Fibroblast of skin of back (primary cell): Measurements from ENCODE around the gene IL1R2. TPM values are rescaled to one million over a fixed set of nuclear protein-coding genes. Genes with fewer than 3 reads are reported as not detected.

Experiments used
- DNase-seq: peaks from one replicate; pipeline ENCODE4 v3.0.0-alpha.2; 2013
- polyA plus RNA-seq, 2 experiments: library from polyadenylated mRNA; unstranded; fragments of 120-200 nt; gene quantifications; one replicate each; pipeline ENCODE4 v1.2.1, GENCODE V29; 2013; ENCODE audit not compliant: insufficient read length in 2 of 2

The IL1R2 gene
- polyA plus RNA-seq (2013, experiment 1 of 2; ENCODE audit: insufficient read length), result not detected
- not detected for polyA plus RNA-seq (2013, experiment 2 of 2; ENCODE audit: insufficient read length)

GRCh38 chr2:101991721-101992145, at the start of gene IL1R2:
IL1R2 (plus strand) TSS chr2:101991960; CDS start chr2:102008576, 16,616 bp downstream.
- DNase-seq, result no peak

DNA sequence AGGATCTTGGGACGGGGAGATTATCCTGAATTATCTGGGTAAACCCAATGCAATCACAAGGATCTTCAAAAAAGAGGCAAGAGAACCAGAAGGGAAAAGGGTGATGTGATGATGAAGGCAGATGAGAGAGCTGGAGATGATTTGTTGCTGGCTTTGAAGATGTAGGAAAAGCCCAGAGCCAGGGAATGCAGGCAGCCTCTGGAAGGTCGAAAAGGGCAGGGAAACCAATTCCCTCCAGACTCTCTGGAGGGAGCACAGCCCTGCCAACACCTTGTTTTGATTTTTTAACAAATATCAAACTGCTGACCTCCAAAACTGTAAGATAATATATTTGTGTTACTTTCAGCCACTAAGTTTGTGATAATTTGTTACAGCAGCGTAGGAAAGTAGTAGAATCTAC, 48.9 kb upstream of the IL1R2 start:
- no peak for DNase-seq

DNA sequence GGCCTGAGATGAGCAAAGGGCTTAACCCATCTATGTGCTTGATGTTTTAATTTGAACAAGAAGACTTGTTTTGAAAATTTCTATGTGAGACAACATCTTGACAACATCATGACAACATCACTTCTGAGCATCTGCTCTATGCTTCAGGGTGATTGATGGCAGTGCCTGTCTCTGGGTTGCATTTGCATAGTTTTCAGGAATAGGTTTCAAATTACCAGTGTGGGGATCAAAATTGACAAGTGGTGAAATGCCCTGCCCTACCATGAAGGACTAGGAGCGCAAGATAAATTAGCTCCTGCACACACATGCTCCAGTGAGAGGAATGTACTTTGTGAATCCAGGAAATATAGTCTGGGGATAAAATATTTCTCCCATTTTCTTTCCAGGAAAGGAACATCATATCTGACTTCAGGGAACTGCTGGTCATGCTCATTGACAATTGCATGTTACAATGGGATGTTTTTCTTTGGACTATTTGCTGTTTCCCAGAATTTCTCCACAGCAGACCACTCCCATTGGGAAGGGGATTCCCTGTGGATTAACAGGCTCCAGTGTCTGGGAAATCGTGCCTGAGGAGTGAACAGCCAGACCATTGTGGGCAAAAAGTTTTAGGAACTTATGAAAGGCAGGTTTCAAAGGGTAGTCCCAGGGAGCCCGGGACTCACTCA, 45.3 kb upstream of the IL1R2 start:
- DNase-seq, result no peak

DNA sequence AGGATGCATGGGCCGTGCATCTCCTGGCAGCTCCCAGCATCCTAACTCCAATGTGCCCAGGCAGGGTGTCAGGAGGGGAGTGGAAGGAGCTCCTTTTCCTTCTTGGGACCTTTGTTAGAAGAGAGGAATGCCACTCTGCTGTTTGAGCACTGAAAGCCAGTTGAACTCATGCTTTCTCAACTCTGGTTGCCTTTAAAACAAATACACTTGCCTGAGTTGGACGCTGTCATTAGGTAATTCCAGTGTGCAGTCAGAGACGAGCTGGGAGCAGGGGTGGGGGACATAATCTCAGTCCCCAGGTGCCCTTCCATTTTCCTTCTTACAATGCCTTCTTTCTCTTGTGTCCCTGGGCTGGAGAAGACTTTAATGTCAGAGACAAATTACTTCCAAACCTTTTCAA, 44.4 kb upstream of the IL1R2 start:
- DNase-seq, result no peak

DNA sequence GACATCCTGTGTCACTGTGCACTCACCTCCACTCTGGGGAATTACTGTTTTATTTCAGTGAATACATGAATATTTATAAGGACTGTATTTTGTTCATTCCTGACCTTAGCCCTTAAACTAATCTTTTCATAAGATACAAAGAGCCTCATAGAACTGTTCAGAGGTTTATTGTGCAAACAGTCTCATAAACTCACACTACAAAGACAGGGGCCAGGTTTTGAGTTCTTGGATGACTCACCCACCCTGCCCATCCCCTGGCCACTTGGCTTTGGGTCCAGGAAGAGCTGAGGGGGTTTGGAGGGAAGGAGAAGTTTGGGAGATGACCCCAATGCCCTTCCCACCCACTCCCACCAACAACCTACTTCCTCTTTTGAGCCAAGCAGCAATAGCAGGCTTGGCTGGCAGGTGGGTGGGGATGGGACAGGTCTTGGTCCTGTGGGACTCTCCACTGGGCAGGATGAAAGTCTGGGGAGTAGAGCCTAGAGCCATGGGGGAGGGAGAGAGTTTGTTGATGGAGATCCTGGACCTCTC, 43.1 kb upstream of the IL1R2 start:
- DNase-seq, result no peak

DNA sequence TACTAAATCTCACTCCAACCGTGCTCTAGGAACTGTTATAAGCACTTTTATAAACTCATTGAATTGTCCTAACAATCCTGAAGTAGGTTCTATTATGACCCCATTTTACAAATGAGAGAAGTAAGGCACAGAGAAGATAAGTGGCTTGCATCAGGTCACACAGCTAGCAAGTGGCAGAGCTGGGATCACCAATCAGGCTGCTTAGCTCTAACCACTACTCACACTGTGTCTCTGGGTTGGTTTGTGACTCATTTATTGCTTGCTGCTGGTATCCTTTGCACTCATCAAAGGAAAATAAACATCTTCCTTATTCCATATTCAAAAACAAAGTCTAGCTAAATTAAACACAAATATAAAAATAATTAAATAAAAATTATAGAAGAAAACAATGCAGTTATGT, 42.5 kb upstream of the IL1R2 start:
- no peak for DNase-seq

- no peak for DNase-seq
These were observed 40.5 kb upstream of the IL1R2 start for GRCh38 chr2:101951296-101951695.

DNA sequence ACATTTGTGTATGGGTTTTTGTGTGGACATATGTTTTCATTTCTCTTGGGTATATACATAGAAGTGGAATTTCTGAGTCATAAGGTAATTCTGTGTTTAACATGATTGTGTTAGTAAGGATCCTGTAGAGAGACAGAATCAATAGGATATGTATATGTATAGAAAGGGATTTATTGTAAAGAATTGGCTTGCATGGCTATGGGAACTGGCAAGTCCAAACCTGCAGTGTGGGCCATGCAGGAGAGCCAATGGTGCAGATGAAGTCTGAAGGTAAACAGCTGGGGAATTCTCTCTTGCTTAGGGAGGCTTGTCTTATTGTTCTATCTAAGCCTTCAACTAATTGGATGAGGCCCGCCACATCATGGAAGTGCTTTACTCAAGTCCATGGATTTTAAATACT, 39.2 kb upstream of the IL1R2 start:
- DNase-seq, result no peak

DNA sequence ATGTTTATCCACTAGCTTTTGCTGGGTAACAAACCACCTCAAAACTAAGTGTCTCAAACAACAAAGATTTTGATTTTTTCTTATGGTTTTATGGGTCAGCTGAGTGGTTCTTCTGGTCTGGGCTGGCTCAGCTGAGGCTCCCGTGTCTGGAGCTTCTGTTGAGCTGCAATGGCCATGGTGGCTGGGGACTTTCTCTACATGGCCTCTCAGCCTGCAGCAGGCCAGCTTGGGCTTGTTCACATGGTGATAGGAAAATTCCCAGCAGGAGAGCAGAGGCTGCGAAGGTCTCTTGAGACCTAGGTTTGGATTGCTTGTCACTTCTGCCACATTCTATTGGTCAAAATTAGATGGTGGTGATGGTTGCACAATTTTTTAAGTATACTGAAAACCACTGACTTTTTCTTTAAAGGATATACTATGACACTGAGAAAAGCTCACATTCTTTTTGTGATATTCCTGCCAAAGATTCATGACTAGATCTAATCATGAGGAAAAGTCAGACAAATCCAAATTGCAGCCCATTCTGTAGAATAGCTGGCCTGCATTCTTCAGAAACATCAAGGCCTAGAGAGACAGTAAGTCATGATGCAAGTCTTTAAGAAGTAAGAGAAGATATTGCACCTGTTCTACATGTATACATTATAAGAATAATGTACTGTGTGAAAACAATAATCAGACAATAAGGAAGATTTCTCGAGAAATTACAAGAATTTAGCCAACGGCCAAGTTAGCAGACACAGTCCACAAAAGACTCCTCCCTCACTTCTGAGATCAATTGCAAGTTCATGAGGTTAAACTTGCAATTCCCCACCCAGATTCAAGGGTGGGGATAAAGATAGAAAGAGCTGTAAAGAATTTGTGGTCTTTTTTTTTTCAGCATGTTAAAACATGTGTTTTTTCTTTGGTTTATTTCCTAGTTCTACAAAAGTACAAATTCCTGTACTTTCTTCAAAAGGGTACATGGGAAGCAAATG, 35.0 kb upstream of the IL1R2 start:
- peak; percentile 46 for DNase-seq

DNA sequence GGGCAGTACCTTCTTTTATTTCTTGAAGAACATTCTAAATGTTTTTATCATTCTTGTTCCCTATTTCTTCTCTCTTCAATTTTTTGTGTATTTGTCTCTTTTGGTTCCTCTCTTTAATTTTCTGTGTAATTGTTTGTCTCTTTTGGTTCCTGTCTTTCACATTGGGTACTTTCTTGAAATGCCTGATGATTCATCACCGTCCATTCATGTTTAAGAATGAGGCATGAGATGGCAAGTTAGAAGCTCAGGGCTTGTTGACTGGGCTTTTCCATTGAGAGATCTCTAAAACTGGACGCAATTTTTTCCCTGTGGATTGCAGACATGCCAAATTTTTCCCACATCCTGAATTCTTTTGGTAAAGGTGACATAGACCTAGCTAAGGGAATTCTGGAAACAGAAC, 33.7 kb upstream of the IL1R2 start:
- DNase-seq, result peak; percentile 50

DNA sequence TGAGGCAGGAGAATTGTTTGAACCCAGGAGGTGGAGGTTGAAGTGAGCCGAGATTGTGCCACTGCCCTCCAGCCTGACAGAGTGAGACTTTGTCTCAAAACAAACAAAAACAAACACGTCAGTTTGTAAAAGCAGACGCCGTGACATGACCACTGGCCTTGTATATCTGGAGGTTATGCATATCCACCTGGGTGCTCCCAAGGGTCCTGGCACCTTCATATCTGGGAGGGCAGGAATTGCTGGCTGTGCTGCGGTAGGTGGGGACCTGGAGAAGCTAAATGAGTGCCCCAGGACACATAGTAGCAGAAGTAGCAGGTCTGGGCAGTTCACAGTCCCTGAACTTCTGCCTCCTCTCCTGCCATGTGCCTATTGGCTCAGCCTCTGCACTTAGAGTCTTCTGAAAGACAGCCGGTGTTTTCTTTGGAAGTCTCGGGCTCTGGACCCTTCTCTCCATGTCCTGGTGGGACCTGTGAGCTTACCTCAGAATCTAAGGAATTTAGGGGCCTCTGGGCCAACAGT, 30.9 kb upstream of the IL1R2 start:
- DNase-seq, result no peak

DNA sequence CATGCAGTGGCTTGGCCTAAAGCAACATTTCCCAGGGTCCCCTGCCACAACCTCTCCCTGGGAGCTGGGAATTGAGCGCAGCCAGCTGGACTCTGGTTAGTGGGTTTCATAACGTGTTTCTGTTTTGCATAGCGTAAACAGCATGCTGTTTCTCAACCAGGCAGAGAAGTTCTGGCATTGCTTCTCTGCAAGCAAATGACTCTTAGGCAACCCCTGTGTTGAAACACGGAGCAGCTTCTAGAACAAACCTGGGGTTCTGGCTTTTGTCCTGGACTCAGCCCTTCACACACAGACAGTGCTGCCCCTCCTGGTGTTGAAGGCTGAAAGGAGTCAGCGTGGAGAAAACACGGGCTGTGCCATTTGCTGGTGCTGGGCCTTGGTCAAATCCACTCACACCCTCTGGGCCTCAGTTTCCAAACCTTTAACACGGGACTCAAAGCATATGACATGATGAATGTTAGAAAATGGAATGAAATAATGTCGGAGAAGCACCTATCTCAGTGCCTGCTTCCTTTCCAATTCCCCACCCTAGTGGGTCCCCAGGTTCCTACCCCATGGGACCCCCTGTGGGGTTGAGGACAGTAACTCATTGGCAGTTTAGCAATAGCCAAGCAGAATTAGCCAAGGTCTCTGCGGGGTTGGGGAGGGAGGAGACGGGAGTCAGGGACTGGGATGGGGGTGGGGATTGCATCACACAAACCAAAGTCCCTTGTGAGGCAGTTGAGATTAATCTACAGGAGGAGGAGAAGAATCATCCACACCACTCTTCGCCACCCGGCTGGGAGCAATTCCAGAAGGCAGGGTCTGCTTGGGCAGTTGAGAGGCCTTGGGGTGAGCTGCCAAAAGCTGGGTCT, 30.2 kb upstream of the IL1R2 start:
- peak; percentile 51 for DNase-seq

DNA sequence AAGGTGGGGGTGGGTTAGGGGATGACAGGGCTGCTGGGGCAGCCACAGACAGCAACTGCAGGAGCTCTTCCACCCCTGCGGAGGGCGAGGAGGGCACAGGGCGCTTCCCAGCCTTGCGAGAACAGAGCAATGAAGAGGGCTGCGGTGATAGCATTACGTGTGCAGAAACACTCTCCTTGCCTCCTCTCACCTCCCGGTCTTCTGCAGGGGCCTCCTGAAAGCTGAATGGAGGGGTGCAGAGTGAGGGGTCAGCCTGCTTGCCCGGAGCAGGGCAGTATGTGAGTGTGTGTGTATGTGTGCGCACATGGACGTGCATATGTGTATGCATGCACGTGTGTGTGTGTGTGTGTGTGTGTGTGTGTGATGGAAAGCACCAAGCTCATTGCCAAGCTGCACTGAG, 29.5 kb upstream of the IL1R2 start:
- DNase-seq, result no peak

GRCh38 chr2:101963198-101963597, 28.6 kb upstream of the IL1R2 start:
- DNase-seq, result no peak

DNA sequence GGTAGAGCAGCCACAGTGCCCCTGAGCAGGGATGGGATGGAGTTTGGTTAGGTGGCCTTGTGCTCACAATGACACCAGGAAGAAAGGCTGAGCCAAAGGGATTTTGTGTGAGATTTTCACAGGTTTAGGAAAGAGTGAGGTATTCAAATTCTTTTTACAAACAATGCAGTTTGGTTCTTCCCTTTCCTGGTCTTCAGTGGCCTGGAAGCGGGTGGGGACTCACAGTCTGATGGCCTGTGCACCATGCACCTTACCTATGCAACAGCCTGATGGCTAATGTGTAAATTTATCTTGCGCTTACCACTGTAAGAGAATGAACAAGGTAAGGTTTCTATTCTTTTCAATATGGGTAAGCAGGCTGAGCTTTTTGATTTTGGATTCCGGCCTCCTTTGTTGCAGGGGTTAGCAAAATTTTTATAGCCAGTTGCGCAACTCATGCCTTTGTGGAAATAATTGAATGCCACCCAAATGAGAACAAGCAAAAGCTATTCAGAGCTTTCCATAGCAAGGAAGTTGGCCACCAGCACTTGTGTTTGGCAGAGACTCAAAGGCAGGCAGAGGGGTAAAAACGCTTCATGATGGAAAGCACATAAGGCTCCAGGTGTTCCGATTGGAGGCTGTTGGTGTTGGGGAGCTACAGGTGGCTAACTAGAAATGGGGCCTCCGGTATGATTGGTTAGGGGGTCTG, 23.8 kb upstream of the IL1R2 start:
- no peak for DNase-seq

- DNase-seq, result no peak
These were observed 22.0 kb upstream of the IL1R2 start for GRCh38 chr2:101969723-101970122.

DNA sequence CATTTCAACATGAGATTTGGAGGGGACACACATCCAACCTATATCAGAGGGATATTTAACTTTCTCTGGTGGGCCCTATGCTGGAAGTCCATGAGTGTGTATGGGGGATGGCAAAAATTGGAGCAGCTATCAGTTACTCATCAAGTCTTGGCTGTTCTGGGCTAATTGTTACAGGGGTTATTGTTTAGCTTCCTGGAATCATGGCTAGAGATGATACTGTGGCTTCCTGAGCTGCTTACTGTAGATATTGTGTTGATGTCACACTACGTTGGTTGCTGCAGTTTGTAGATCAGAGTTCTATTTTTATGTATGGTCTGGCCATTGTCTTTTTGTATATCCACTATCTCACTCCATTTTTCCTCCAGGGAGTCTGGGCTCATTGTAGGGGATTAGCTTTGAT, 20.9 kb upstream of the IL1R2 start:
- no peak for DNase-seq

GRCh38 chr2:101971836-101972235, 19.9 kb upstream of the IL1R2 start:
- DNase-seq, result peak; percentile 14

GRCh38 chr2:101972621-101973434, 18.9 kb upstream of the IL1R2 start:
- DNase-seq, result peak; percentile 93

GRCh38 chr2:101974663-101975062, 17.1 kb upstream of the IL1R2 start:
- peak; percentile 50 for DNase-seq
